Caco-2 (cell line): Measurements from ENCODE around the gene SECTM1. TPM values are rescaled to one million over a fixed set of nuclear protein-coding genes. Genes with fewer than 3 reads are reported as not detected.

Experiments used
- BruUV-seq: library from RNA; stranded (reverse); fragments of 400-500 nt; replicated peaks from 2 replicates; lab custom pipeline; 2021; lab: Mats Ljungman, UMichigan
- CTCF ChIA-PET: fragments of 300-600 bp; sonication (Branson Sonifier 250); formaldehyde crosslinking; loops from one replicate; lab custom pipeline; 2022; ENCODE audit warnings: antibody characterized with exemption; lab: Charles Lee
- POLR2A ChIA-PET: fragments of 300-600 bp; sonication (Branson Sonifier 250); formaldehyde crosslinking; loops from one replicate; lab custom pipeline; 2022; ENCODE audit warnings: antibody characterized with exemption; lab: Charles Lee
- DNase-seq, 2 experiments: peaks; one replicate each; pipeline versions ENCODE4 v3.0.0 to v3.0.0-alpha.2; 2020 to 2022
- H3K27me3 ChIP-seq: replicated peaks from 2 replicates; pipeline ENCODE4 v1.6.0; 2011; ENCODE audit warnings: low read length; ENCODE audit not compliant: control insufficient read depth, insufficient read depth
- H3K36me3 ChIP-seq: 2 replicates; pipeline ENCODE4 v1.5.1; 2011; ENCODE audit warnings: low read length; ENCODE audit not compliant: control insufficient read depth, insufficient read depth
- H3K4me1 ChIP-seq: fragments of 250-450 bp; sonication (Bioruptor Pico); 2 replicates; pipeline ENCODE4 v1.5.1; 2020; ENCODE audit warnings: mild to moderate bottlenecking
- H3K4me3 ChIP-seq: 2 replicates; pipeline ENCODE4 v1.5.1; 2011; ENCODE audit warnings: low read depth, mild to moderate bottlenecking, control low read depth, low read length
- H3K9me3 ChIP-seq: fragments of 250-450 bp; sonication (Bioruptor Pico); 2 replicates; pipeline ENCODE4 v1.5.1; 2020; ENCODE audit warnings: mild to moderate bottlenecking, moderate library complexity
- H3K27ac Mint-ChIP-seq: one replicate; pipeline ENCODE4 v1.8.0; 2022; ENCODE audit warnings: mixed read lengths; ENCODE audit not compliant: unreplicated experiment
- H3K27me3 Mint-ChIP-seq: one replicate; pipeline ENCODE4 v1.8.0; 2022; ENCODE audit warnings: mixed read lengths; ENCODE audit not compliant: insufficient read depth, unreplicated experiment
- H3K36me3 Mint-ChIP-seq: one replicate; pipeline ENCODE4 v1.8.0; 2022; ENCODE audit warnings: mild to moderate bottlenecking, mixed read lengths; ENCODE audit not compliant: insufficient read depth, unreplicated experiment
- H3K4me1 Mint-ChIP-seq: one replicate; pipeline ENCODE4 v1.8.0; 2022; ENCODE audit warnings: low read depth, mixed read lengths; ENCODE audit not compliant: unreplicated experiment
- H3K4me3 Mint-ChIP-seq: one replicate; pipeline ENCODE4 v1.8.0; 2022; ENCODE audit warnings: mild to moderate bottlenecking, moderate library complexity, mixed read lengths; ENCODE audit not compliant: unreplicated experiment
- H3K9me3 Mint-ChIP-seq: one replicate; pipeline ENCODE4 v1.8.0; 2022; ENCODE audit warnings: mixed read lengths; ENCODE audit not compliant: unreplicated experiment
- intact Hi-C: fragments of 100-400 bp; cut with micrococcal nuclease; formaldehyde crosslinking; loops from one replicate; pipeline ENCODE4 v1.10.0; 2022; ENCODE audit not compliant: unreplicated experiment
- total RNA-seq: library from RNA; stranded (reverse); gene quantifications from 2 replicates; pipeline ENCODE4 v1.2.3, GENCODE V29; 2022
- TF ChIP-seq, protein P1 (sequence below), 2 experiments: fragments of 200-600 bp in 1 of 2; IDR thresholded peaks; 1 replicate in 1 of 2; 2 replicates in 1 of 2; pipeline versions ENCODE4 v1.5.1 to v1.8.0; 2011 to 2022; ENCODE audit warnings: antibody characterized with exemption in 1 of 2, control low read depth in 1 of 2, inconsistent platforms in 1 of 2, low read depth in 1 of 2, low read length in 1 of 2, mild to moderate bottlenecking in 1 of 2, moderate library complexity in 1 of 2; ENCODE audit not compliant: insufficient read depth in 1 of 2, severe bottlenecking in 1 of 2, unreplicated experiment in 1 of 2

SECTM1 gene
- total RNA-seq, 1 experiment from 2014 or later: 0.75 TPM

GRCh38 chr17:82331345-82331939, 2.1 kb downstream of the SECTM1 start:
- Mint-ChIP-seq H3K36me3 (peaks cover 7% of the 10 kb centered on the region), H3K27me3 (no peaks in the 10 kb centered on the region), H3K9me3 (no peaks in the 10 kb centered on the region), H3K4me3 (peak overlapping the region; percentile 70), H3K27ac (peak overlapping the region; percentile 81), H3K4me1 (peaks cover 6% of the 10 kb centered on the region)
- POLR2A ChIA-PET: no interaction called here
- H3K36me3 ChIP-seq: no peaks in the 10 kb centered on the region
- TF ChIP-seq, protein P1, sequence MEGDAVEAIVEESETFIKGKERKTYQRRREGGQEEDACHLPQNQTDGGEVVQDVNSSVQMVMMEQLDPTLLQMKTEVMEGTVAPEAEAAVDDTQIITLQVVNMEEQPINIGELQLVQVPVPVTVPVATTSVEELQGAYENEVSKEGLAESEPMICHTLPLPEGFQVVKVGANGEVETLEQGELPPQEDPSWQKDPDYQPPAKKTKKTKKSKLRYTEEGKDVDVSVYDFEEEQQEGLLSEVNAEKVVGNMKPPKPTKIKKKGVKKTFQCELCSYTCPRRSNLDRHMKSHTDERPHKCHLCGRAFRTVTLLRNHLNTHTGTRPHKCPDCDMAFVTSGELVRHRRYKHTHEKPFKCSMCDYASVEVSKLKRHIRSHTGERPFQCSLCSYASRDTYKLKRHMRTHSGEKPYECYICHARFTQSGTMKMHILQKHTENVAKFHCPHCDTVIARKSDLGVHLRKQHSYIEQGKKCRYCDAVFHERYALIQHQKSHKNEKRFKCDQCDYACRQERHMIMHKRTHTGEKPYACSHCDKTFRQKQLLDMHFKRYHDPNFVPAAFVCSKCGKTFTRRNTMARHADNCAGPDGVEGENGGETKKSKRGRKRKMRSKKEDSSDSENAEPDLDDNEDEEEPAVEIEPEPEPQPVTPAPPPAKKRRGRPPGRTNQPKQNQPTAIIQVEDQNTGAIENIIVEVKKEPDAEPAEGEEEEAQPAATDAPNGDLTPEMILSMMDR (IDR thresholded peaks at IDR 0.05; ENCODE audit: insufficient read depth in 1 of 2, low read depth in 1 of 2, low read length in 1 of 2, severe bottlenecking in 1 of 2, unreplicated experiment in 1 of 2): no peak
- DNase-seq: no peak
- intact Hi-C loops: no loop called here
- BruUV-seq: no TSS peak
- CTCF ChIA-PET: no interaction called here
- peaks cover 25% of the 10 kb centered on the region for H3K4me1 ChIP-seq
- no peaks in the 10 kb centered on the region for H3K9me3 ChIP-seq
- no peak overlapping the region for H3K4me3 ChIP-seq
- H3K27me3 ChIP-seq: no peaks in the 10 kb centered on the region

DNA sequence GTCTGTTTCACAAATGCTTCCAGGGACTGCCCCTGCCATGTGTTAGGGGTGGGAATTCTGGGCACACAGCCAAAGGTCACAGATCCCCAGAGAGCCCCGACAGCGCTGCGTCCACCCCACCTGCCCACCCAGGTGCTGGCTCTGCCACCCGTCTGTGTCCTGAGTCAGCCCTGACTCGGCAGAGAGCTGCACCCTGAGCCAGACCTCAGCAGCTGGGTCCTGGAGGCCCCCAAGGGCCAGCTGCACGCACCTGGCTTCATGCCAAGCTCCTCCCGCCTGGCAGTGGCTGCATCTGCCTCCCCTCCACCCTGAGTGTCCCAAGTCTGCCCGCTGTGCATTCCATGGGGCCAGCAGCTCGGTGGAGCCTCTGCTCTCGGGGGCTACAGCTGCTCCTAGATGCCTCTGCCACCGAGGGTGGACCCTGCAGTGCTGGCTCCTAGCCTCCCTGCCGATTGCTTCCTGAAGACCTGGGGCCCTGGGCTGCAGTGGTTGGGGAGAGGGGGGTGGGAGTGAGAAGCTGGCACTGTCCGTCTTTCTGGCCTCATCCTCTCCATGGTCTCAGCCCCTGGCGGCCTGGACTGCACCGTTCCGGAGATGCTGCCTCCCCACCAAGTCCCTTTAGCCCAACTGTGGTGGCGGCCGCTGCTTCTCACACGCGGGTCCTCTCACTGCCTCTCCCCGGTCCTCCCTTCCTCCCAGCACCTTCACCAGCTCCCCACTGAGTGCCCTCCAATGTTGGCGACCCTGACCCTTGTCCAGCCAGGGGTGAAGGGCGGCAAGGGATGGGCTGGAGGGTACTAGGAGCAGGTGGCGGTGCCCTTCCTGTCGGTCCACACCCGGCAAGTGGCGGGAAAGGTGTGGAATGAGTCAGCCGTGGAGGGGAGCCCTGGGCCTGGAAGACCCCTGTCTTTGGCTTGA, 3.0 kb downstream of the SECTM1 start:
- no peak for DNase-seq
- POLR2A ChIA-PET: interaction anchor here (0.5 to 0.6 kb wide), 2 partner anchors 95 to 191 kb away, joined by 3 read pairs; no protein-coding TSS in a partner anchor
- H3K27me3 Mint-ChIP-seq: no peaks in the 10 kb centered on the region

DNA sequence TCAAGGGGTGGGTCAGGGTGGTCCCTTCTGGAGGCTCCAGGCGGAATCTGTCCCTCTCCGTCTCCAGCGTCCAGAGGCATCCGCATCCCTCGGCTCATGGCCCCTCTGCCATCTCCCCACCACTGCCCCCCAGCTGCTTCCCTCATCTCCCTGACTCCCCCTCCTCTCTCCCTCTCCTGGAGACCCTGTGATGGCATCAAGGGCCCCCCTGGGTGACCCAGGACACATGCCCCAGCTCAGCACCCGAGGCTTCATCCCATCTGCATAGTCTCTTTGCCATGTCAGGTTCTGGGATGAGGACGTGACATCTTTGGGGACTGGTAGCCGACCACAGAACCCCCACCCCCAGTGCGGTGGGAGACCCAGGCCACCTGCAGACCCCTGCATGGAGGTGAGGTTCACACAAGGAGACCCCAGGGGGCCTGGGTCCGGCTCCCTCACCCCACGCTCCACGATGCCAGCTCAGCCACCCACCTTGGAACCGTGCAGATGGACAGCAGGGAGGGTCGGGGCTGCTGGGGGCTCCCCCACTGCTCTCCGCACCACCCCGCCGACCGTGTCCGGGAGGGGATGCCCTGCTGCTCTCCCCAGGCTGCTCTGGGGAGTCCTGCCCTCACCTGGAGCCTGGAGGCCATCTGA, 3.8 kb downstream of the SECTM1 start:
- H3K4me3 Mint-ChIP-seq: no peak overlapping the region
- POLR2A ChIA-PET: no interaction called here
- TF ChIP-seq, protein P1 (IDR thresholded peaks at IDR 0.05; ENCODE audit: insufficient read depth in 1 of 2, low read depth in 1 of 2, low read length in 1 of 2, severe bottlenecking in 1 of 2, unreplicated experiment in 1 of 2): no peak

More for the DNA sequence above, 3.0 kb downstream of the SECTM1 start:
- peaks cover 28% of the 10 kb centered on the region for H3K4me1 ChIP-seq
- no peaks in the 10 kb centered on the region for H3K9me3 ChIP-seq
- Mint-ChIP-seq H3K36me3 (peaks cover 10% of the 10 kb centered on the region), H3K9me3 (no peaks in the 10 kb centered on the region), H3K27ac (no peak overlapping the region), H3K4me3 (no peak overlapping the region), H3K4me1 (peaks cover 6% of the 10 kb centered on the region)
- H3K36me3 ChIP-seq: no peaks in the 10 kb centered on the region
- H3K4me3 ChIP-seq: no peak overlapping the region
- no TSS peak for BruUV-seq
- CTCF ChIA-PET: no interaction called here
- H3K27me3 ChIP-seq: no peaks in the 10 kb centered on the region
- TF ChIP-seq, protein P1 (IDR thresholded peaks at IDR 0.05; ENCODE audit: insufficient read depth in 1 of 2, low read depth in 1 of 2, low read length in 1 of 2, severe bottlenecking in 1 of 2, unreplicated experiment in 1 of 2): no peak
- intact Hi-C loops: no loop called here

More for the DNA sequence above, 3.8 kb downstream of the SECTM1 start:
- intact Hi-C loops: no loop called here
- BruUV-seq: no TSS peak
- Mint-ChIP-seq H3K4me1 (peaks cover 1% of the 10 kb centered on the region), H3K27me3 (no peaks in the 10 kb centered on the region), H3K27ac (no peak overlapping the region), H3K36me3 (peaks cover 10% of the 10 kb centered on the region), H3K9me3 (no peaks in the 10 kb centered on the region)
- Histone ChIP-seq H3K4me3 (no peak overlapping the region), H3K9me3 (no peaks in the 10 kb centered on the region), H3K4me1 (peaks cover 30% of the 10 kb centered on the region), H3K36me3 (no peaks in the 10 kb centered on the region), H3K27me3 (no peaks in the 10 kb centered on the region)
- CTCF ChIA-PET: no interaction called here
- no peak for DNase-seq
